Prostate gland (tissue), 2 donors: Measurements from ENCODE around the gene COL5A1.

Experiments
- CTCF ChIP-seq, 4 experiments: fragments of 200-600 bp in 2 of 4; fragments of 450-650 bp in 2 of 4; sonication (generic) in 2 of 4; IDR thresholded peaks; 1 replicate in 3 of 4; 2 replicates in 1 of 4; pipeline ENCODE4 v1.5.1; 2016 to 2019; ENCODE audit warnings: antibody characterized with exemption in 4 of 4, mild to moderate bottlenecking in 2 of 4, moderate library complexity in 2 of 4
- POLR2A ChIP-seq: fragments of 450-650 bp; IDR thresholded peaks from one replicate; pipeline ENCODE4 v1.6.1; 2016; ENCODE audit warnings: antibody characterized with exemption, mild to moderate bottlenecking
- POLR2AphosphoS5 ChIP-seq: sonication (generic); formaldehyde crosslinking; IDR thresholded peaks from one replicate; pipeline ENCODE4 v1.6.1; 2017; ENCODE audit warnings: antibody characterized with exemption

GRCh38 chr9:134656334-134657006 is 14.9 kb downstream of the COL5A1 start:
- TF ChIP-seq POLR2AphosphoS5 = no peak
- TF ChIP-seq CTCF (IDR thresholded peaks at IDR 0.05) = no peak
- no peak for TF ChIP-seq POLR2A
